K562 (cell line): ENCODE measurements around the gene SLC9A7.

ENCODE experiments used
- HIVEP1 ChIP-seq: fragments of 250-450 bp; sonication (Bioruptor Pico); IDR thresholded peaks from 2 replicates; pipeline ENCODE4 v1.4.0; 2020; ENCODE audit warnings: mild to moderate bottlenecking
- NR2C2 ChIP-seq, 2 experiments: fragments of 200-800 bp in 1 of 2; sonication (Bioruptor generic) in 1 of 2; sonication (generic) in 1 of 2; formaldehyde crosslinking in 1 of 2; IDR thresholded peaks; 2 replicates each; pipeline versions ENCODE4 v1.6.1 to v1.8.0; 2016 to 2022; ENCODE audit warnings: mild to moderate bottlenecking in 1 of 2, missing compliant biosample characterization in 1 of 2, missing genetic modification characterization in 1 of 2, missing genetic modification reagents in 1 of 2
- PHF8 ChIP-seq: fragments of 200-600 bp; sonication (generic); IDR thresholded peaks from 2 replicates; pipeline ENCODE4 v1.6.1; 2012; ENCODE audit warnings: mixed run types, mild to moderate bottlenecking, inconsistent platforms, low read length, moderate library complexity, borderline replicate concordance
- POLR2A ChIP-seq: fragments of 450-650 bp; conservative IDR thresholded peaks from 2 replicates; pipeline ENCODE4 v1.6.1; 2016

DNA sequence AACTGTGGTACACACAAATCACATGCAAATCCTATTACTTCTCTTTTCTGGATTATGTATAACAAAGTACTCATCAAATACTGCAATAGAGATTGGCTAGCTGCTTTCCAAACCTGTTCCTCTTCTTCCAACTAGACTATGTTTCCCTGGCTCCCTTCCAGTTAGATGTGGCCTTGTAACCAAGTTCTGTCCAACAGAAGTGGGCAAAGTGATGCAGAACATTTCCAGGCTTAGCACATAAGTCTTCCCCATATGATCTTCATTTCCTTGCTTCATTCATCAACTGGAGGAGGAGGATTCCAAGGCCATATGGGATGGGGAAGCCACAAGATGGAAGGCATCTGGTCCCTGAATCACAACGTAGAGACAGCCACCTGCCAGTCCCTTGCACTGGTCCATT lies 8.0 kb downstream of the SLC9A7 start:
- TF ChIP-seq POLR2A = no peak
- no peak for TF ChIP-seq NR2C2 (CRISPR knock-in tag; IDR thresholded peaks at IDR 0.05)
- TF ChIP-seq NR2C2 (tag; IDR thresholded peaks at IDR 0.05) = no peak
- TF ChIP-seq HIVEP1 (CRISPR knock-in tag) = no peak
- TF ChIP-seq PHF8 = no peak
